IMR-90 (cell line): ENCODE measurements around the gene GKAP1.
"Not testable (repeated sequence)": the region's sequence is repeated elsewhere in the genome, so short reads cannot be mapped to it uniquely, and the experiment has no call there.

Experiments
- CEBPB ChIP-seq: IDR thresholded peaks from 2 replicates; pipeline ENCODE4 v1.6.1; 2012; ENCODE audit warnings: low read depth, low read length, improper control_type of control experiment
- CTCF ChIP-seq: conservative IDR thresholded peaks from 2 replicates; pipeline ENCODE4 v1.5.1; 2012; ENCODE audit warnings: mild to moderate bottlenecking, low read depth, low read length, improper control_type of control experiment
- FOS ChIP-seq: fragments of 150-350 bp; IDR thresholded peaks from 2 replicates; pipeline ENCODE4 v1.6.1; 2016; ENCODE audit warnings: low read depth, low read length
- MAFK ChIP-seq: IDR thresholded peaks from 2 replicates; pipeline ENCODE4 v1.6.1; 2012; ENCODE audit warnings: low read depth, low read length, improper control_type of control experiment
- MAZ ChIP-seq: IDR thresholded peaks from 2 replicates; pipeline ENCODE4 v1.6.1; 2012; ENCODE audit warnings: low read depth, mild to moderate bottlenecking, low read length, improper control_type of control experiment, moderate library complexity, borderline replicate concordance
- MXI1 ChIP-seq: IDR thresholded peaks from 2 replicates; pipeline ENCODE4 v1.6.1; 2012; ENCODE audit warnings: low read depth, mild to moderate bottlenecking, low read length, moderate library complexity, borderline replicate concordance
- POLR2A ChIP-seq: IDR thresholded peaks from 2 replicates; pipeline ENCODE4 v1.6.1; 2012; ENCODE audit warnings: mild to moderate bottlenecking, low read depth, low read length
- RAD21 ChIP-seq: IDR thresholded peaks from 2 replicates; pipeline ENCODE4 v1.6.1; 2012; ENCODE audit warnings: low read length, improper control_type of control experiment
- RCOR1 ChIP-seq: IDR thresholded peaks from 2 replicates; pipeline ENCODE4 v1.6.1; 2012; ENCODE audit warnings: mild to moderate bottlenecking, low read length, improper control_type of control experiment; ENCODE audit not compliant: insufficient replicate concordance
- RFX5 ChIP-seq: IDR thresholded peaks from 2 replicates; pipeline ENCODE4 v1.8.0; 2012; ENCODE audit warnings: low read depth, mild to moderate bottlenecking, low read length, moderate library complexity
- USF2 ChIP-seq: fragments of 150-350 bp; IDR thresholded peaks from 2 replicates; pipeline ENCODE4 v1.6.1; 2017; ENCODE audit warnings: mild to moderate bottlenecking, antibody characterized with exemption, low read length, low read depth

GRCh38 chr9:83830426-83831071 lies 13.0 kb upstream of the GKAP1 start:
- TF ChIP-seq CTCF, MAZ, POLR2A, MXI1, RFX5, MAFK, RAD21, CEBPB, RCOR1, USF2, FOS: not testable (repeated sequence)
